IMR-90 (cell line): ENCODE measurements around the gene PPA2.

Experiments
- CEBPB ChIP-seq: IDR thresholded peaks from 2 replicates; pipeline ENCODE4 v1.6.1; 2012; ENCODE audit warnings: low read depth, low read length, improper control_type of control experiment
- MAFK ChIP-seq: IDR thresholded peaks from 2 replicates; pipeline ENCODE4 v1.6.1; 2012; ENCODE audit warnings: low read depth, low read length, improper control_type of control experiment
- MXI1 ChIP-seq: IDR thresholded peaks from 2 replicates; pipeline ENCODE4 v1.6.1; 2012; ENCODE audit warnings: low read depth, mild to moderate bottlenecking, low read length, moderate library complexity, borderline replicate concordance
- POLR2A ChIP-seq: IDR thresholded peaks from 2 replicates; pipeline ENCODE4 v1.6.1; 2012; ENCODE audit warnings: mild to moderate bottlenecking, low read depth, low read length
- RAD21 ChIP-seq: IDR thresholded peaks from 2 replicates; pipeline ENCODE4 v1.6.1; 2012; ENCODE audit warnings: low read length, improper control_type of control experiment
- RFX5 ChIP-seq: IDR thresholded peaks from 2 replicates; pipeline ENCODE4 v1.8.0; 2012; ENCODE audit warnings: low read depth, mild to moderate bottlenecking, low read length, moderate library complexity
- TF ChIP-seq, protein P1 (sequence below): conservative IDR thresholded peaks from 2 replicates; pipeline ENCODE4 v1.5.1; 2012; ENCODE audit warnings: mild to moderate bottlenecking, low read depth, low read length, improper control_type of control experiment

DNA sequence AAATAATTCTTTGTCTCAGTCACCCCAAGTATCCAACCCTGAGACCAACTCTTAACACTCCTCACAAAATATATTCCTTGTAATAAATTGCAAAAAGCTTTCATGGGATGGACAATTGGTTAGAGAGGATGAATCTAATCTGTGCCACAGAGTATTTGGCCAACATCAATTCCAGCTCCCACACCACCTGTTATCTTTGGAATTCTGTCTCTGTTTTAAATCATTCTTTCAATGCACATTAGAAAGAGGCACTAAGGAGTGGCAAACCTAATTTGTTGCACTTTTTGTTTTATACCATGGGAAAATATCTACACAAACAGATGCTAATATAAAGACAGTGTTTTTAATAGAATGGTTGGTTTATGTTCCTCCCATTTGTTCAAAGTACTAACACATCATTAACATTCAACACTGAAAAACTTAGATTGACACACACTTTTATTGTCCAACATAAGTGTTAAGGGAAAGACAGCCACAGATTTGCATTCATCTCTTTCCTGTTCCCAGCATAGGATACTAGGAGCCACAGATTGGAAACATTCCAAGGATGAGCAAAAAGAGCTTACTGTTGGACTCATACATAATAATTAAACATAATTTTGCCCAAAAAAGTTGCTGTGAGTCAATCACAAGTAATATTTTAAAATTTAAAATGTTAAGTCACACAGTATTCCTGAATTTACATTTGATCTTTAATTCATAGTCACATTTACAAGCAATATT is 116.4 kb downstream of the PPA2 start:
- no peak for TF ChIP-seq POLR2A
- TF ChIP-seq, protein P1, sequence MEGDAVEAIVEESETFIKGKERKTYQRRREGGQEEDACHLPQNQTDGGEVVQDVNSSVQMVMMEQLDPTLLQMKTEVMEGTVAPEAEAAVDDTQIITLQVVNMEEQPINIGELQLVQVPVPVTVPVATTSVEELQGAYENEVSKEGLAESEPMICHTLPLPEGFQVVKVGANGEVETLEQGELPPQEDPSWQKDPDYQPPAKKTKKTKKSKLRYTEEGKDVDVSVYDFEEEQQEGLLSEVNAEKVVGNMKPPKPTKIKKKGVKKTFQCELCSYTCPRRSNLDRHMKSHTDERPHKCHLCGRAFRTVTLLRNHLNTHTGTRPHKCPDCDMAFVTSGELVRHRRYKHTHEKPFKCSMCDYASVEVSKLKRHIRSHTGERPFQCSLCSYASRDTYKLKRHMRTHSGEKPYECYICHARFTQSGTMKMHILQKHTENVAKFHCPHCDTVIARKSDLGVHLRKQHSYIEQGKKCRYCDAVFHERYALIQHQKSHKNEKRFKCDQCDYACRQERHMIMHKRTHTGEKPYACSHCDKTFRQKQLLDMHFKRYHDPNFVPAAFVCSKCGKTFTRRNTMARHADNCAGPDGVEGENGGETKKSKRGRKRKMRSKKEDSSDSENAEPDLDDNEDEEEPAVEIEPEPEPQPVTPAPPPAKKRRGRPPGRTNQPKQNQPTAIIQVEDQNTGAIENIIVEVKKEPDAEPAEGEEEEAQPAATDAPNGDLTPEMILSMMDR, result no peak
- TF ChIP-seq MXI1, result no peak
- no peak for TF ChIP-seq MAFK
- no peak for TF ChIP-seq CEBPB
- TF ChIP-seq RFX5, result no peak
- TF ChIP-seq RAD21, result no peak
